Peyer's patch (tissue), 4 donors: Measurements from ENCODE around the gene FBXW7.

Experiments used
- CTCF ChIP-seq, 6 experiments: fragments of 450-650 bp in 4 of 6; fragments of 200-600 bp in 2 of 6; sonication (generic) in 1 of 6; IDR thresholded peaks; one replicate each; pipeline ENCODE4 v1.5.1; 2017 to 2019; ENCODE audit warnings: antibody characterized with exemption in 6 of 6, mild to moderate bottlenecking in 3 of 6, moderate library complexity in 1 of 6
- POLR2A ChIP-seq, 2 donors: fragments of 450-650 bp; IDR thresholded peaks; one replicate each; pipeline ENCODE4 v1.5.1; 2017; ENCODE audit warnings: antibody characterized with exemption in 2 of 2, mild to moderate bottlenecking in 2 of 2, moderate library complexity in 2 of 2

DNA sequence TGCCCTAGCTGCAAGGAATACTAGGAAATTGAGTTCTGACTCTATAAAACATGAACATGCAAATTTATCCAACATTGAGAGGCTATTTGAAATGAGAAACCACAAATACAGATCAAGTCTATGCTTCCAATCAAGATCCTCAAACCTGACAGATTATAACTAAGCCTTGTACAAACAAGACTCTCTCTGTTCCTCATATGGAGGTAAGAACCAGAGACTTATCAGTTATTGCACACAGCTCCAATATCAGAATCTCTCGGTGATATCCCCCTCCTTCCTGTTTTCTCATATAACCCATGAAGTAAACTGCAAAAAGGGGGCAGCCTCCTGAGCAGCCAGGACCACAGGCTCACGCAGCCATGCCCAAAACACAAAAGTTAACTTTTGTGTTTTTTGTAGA is 36.5 kb downstream of the FBXW7 start:
- TF ChIP-seq CTCF (IDR thresholded peaks at IDR 0.05) (no peak), POLR2A (IDR thresholded peaks at IDR 0.05) (no peak)
